H1 (cell line): ENCODE results near the gene LMBR1.

Experiments
- CTCF ChIP-seq, 3 experiments: IDR thresholded peaks; 1 replicate in 2 of 3; 2 replicates in 1 of 3; pipeline versions ENCODE4 v1.5.1 to v1.6.1; 2011; ENCODE audit warnings: low read length in 3 of 3, mild to moderate bottlenecking in 3 of 3, inconsistent platforms in 2 of 3, low read depth in 1 of 3, moderate library complexity in 1 of 3; ENCODE audit not compliant: insufficient read depth in 1 of 3; ENCODE audit errors: control extremely low read depth in 1 of 3
- EZH2 ChIP-seq: fragments of 200-600 bp; sonication (generic); IDR thresholded peaks from 2 replicates; pipeline ENCODE4 v1.7.1; 2012; ENCODE audit warnings: low read depth, mild to moderate bottlenecking, moderate library complexity, low read length, inconsistent platforms; ENCODE audit not compliant: severe bottlenecking
- POLR2AphosphoS5 ChIP-seq: IDR thresholded peaks from 2 replicates; pipeline ENCODE4 v1.6.1; 2011; ENCODE audit warnings: low read depth, low read length
- RFX5 ChIP-seq: IDR thresholded peaks from 2 replicates; pipeline ENCODE4 v1.6.1; 2011; ENCODE audit warnings: low read depth, low read length, improper control_type of control experiment, borderline replicate concordance
- TEAD4 ChIP-seq: IDR thresholded peaks from 2 replicates; pipeline ENCODE4 v1.6.1; 2012; ENCODE audit warnings: low read depth, low read length, inconsistent platforms, mixed read lengths

- TF ChIP-seq RFX5 = no peak
- TF ChIP-seq EZH2 = no peak
- TF ChIP-seq POLR2AphosphoS5 = no peak
- peak; percentile 68 to 84 (median 80) for TF ChIP-seq CTCF (IDR thresholded peaks at IDR 0.05; ENCODE audit: control extremely low read depth in 1 of 3, insufficient read depth in 1 of 3, low read depth in 1 of 3, low read length in 3 of 3)
- TF ChIP-seq TEAD4 = no peak
Measured at GRCh38 chr7:156650042-156650441, 242.9 kb downstream of the LMBR1 start.
